ENCODE results near the gene FAM118B.
A peak's percentile ranks its signal among the peaks of the same experiment; 100 is the strongest.

Gene FAM118B

GRCh38 chr11:126194121-126194543 is 17.4 kb upstream of the FAM118B start:
- Mint-ChIP-seq H3K9me3 (peaks cover 30% of the 10 kb centered on the region), H3K4me3 (no peak overlapping the region), H3K4me1 (peaks cover 33% of the 10 kb centered on the region), H3K27me3 (ENCODE audit: low read depth, poor library complexity) (no peaks in the 10 kb centered on the region), H3K27ac (no peak overlapping the region), H3K36me3 (ENCODE audit: low read depth) (peaks cover 71% of the 10 kb centered on the region)
- TF ChIP-seq, protein P1, sequence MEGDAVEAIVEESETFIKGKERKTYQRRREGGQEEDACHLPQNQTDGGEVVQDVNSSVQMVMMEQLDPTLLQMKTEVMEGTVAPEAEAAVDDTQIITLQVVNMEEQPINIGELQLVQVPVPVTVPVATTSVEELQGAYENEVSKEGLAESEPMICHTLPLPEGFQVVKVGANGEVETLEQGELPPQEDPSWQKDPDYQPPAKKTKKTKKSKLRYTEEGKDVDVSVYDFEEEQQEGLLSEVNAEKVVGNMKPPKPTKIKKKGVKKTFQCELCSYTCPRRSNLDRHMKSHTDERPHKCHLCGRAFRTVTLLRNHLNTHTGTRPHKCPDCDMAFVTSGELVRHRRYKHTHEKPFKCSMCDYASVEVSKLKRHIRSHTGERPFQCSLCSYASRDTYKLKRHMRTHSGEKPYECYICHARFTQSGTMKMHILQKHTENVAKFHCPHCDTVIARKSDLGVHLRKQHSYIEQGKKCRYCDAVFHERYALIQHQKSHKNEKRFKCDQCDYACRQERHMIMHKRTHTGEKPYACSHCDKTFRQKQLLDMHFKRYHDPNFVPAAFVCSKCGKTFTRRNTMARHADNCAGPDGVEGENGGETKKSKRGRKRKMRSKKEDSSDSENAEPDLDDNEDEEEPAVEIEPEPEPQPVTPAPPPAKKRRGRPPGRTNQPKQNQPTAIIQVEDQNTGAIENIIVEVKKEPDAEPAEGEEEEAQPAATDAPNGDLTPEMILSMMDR (IDR thresholded peaks at IDR 0.05): peak; percentile 77
- peak; percentile 59 for DNase-seq

DNA sequence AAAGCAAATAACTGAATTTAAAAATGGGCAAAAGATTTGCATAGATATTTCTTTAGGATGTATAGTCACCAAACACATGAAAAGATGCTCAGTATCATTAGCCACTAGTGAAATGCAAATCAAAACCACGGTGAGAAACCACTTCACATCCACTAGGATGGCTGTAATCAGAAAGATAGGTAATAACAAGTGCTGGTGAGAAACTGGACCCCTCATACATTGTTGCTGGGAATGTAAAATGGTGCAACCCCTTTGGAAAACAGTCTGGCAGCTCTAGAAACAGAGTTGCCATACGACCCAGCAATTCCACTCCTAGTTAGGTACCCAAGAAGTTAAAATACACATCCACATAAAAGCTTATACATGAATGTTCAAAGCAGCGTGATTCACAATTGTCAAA is 16.5 kb upstream of the FAM118B start:
- Mint-ChIP-seq H3K4me3 (no peak overlapping the region), H3K27me3 (ENCODE audit: low read depth, poor library complexity) (peaks cover under 1% of the 10 kb centered on the region), H3K9me3 (peaks cover 30% of the 10 kb centered on the region), H3K36me3 (ENCODE audit: low read depth) (peaks cover 80% of the 10 kb centered on the region), H3K4me1 (peaks cover 33% of the 10 kb centered on the region), H3K27ac (no peak overlapping the region)
- no peak for DNase-seq
- TF ChIP-seq, protein P1 (IDR thresholded peaks at IDR 0.05): no peak

GRCh38 chr11:126197277-126197939 is 14.2 kb upstream of the FAM118B start:
- peaks cover 3% of the 10 kb centered on the region for H3K27me3 Mint-ChIP-seq (ENCODE audit: low read depth, poor library complexity)
- H3K4me3 Mint-ChIP-seq: no peak overlapping the region
- DNase-seq: no peak
- H3K27ac Mint-ChIP-seq: no peak overlapping the region
- peaks cover 30% of the 10 kb centered on the region for H3K9me3 Mint-ChIP-seq
- H3K36me3 Mint-ChIP-seq (ENCODE audit: low read depth): peaks cover 85% of the 10 kb centered on the region
- H3K4me1 Mint-ChIP-seq: peaks cover 18% of the 10 kb centered on the region
- TF ChIP-seq, protein P1 (IDR thresholded peaks at IDR 0.05): no peak

DNA sequence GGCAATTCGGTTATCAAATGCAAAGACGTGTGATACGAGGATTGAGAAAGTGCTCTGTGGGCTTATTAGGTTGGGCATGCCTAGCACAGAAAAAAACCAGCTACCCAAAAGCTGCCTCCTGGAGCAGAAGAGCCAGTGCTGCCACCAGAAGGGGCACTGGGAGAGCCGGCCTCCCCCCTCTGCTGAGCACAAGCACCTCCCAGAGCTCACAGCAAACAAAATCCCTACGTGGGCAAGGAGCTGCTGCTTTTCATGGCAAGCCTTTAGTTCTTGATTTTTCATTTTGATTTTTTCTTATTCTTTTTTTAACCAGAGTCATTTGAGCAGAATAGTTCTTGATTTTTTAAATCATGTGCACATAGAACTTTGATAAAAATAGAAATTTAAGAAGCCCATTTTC is 12.9 kb upstream of the FAM118B start:
- peaks cover 94% of the 10 kb centered on the region for H3K36me3 Mint-ChIP-seq (ENCODE audit: low read depth)
- peaks cover 30% of the 10 kb centered on the region for H3K9me3 Mint-ChIP-seq
- H3K4me3 Mint-ChIP-seq: no peak overlapping the region
- H3K27ac Mint-ChIP-seq: no peak overlapping the region
- TF ChIP-seq, protein P1 (IDR thresholded peaks at IDR 0.05): no peak
- DNase-seq: no peak
- H3K27me3 Mint-ChIP-seq (ENCODE audit: low read depth, poor library complexity): peaks cover 3% of the 10 kb centered on the region
- H3K4me1 Mint-ChIP-seq: peaks cover 6% of the 10 kb centered on the region

DNA sequence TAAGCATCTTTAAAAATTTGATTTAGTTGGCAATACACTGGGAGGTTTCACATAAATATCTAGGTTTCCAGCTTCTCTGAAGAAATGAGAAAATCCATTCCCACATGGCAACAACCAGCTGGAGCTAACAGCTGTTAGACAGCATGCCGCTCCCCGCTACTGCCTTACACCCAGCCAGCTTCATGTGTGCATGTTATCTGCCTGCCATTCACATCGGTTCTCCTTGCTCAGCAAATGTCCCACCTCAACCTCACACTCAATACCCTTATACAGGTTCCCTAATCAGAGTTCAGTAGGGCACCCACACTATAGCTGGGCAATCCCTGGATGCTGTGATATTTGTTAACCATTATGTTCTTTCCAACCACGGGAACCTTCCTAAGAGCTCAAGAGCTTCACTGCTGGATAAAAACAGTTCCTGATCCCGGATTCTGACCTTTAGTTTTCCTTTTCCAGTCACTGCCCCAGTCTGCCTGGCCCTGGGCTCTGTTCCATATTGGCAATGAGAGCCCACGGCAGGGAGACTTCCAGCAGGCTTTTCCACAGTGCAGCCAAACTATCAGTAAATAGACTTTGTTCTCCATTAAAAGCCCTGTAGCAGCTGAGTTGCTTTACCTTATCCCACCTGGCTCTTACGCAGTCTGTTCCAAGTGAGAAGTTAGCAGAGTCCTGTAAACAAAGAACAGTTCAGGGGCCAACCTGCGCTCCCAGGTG is 8.8 kb upstream of the FAM118B start:
- Mint-ChIP-seq H3K4me1 (no peaks in the 10 kb centered on the region), H3K27me3 (ENCODE audit: low read depth, poor library complexity) (peaks cover 3% of the 10 kb centered on the region), H3K27ac (peak overlapping the region; percentile 27), H3K9me3 (peaks cover 6% of the 10 kb centered on the region), H3K4me3 (no peak overlapping the region), H3K36me3 (ENCODE audit: low read depth) (peaks cover 90% of the 10 kb centered on the region)
- TF ChIP-seq, protein P1 (IDR thresholded peaks at IDR 0.05): no peak
- no peak for DNase-seq
